Spleen (tissue), 11 donors: ENCODE data around the gene SOAT2. TPM values are rescaled to one million over a fixed set of nuclear protein-coding genes. Genes with fewer than 3 reads are reported as not detected.

ENCODE experiments used
- DNase-seq: peaks from one replicate; pipeline ENCODE4 v3.0.0-alpha.2; 2020
- H3K27ac ChIP-seq, 8 donors: fragments of 200-600 bp; sonication (generic) in 7 of 8; 1 replicate in 4 of 8; 2 replicates in 4 of 8; pipeline versions ENCODE4 v1.5.0 to v1.8.0; 2016 to 2021; ENCODE audit warnings: inconsistent platforms in 4 of 8, mild to moderate bottlenecking in 4 of 8, moderate library complexity in 1 of 8
- H3K27me3 ChIP-seq, 7 donors: fragments of 200-600 bp; sonication (generic) in 6 of 7; replicated peaks in 1 of 7; 1 replicate in 4 of 7; 2 replicates in 3 of 7; pipeline versions ENCODE4 v1.5.0 to v1.8.0; 2016 to 2021; ENCODE audit warnings: inconsistent platforms in 3 of 7, mild to moderate bottlenecking in 1 of 7
- H3K36me3 ChIP-seq, 6 donors: fragments of 200-600 bp; sonication (generic) in 5 of 6; 1 replicate in 4 of 6; 2 replicates in 2 of 6; pipeline versions ENCODE4 v1.5.0 to v1.8.0; 2016 to 2021; ENCODE audit warnings: inconsistent platforms in 2 of 6
- H3K4me1 ChIP-seq, 6 donors: fragments of 200-600 bp; sonication (generic) in 5 of 6; 1 replicate in 3 of 6; 2 replicates in 3 of 6; pipeline versions ENCODE4 v1.5.0 to v1.8.0; 2016 to 2021; ENCODE audit warnings: inconsistent platforms in 3 of 6
- H3K4me3 ChIP-seq, 8 donors: fragments of 200-600 bp; sonication (generic) in 7 of 8; 1 replicate in 4 of 8; 2 replicates in 4 of 8; pipeline versions ENCODE4 v1.5.0 to v1.8.0; 2016 to 2021; ENCODE audit warnings: inconsistent platforms in 4 of 8, mild to moderate bottlenecking in 4 of 8, moderate library complexity in 2 of 8
- H3K9me3 ChIP-seq, 8 donors: fragments of 200-600 bp; sonication (generic) in 7 of 8; 1 replicate in 4 of 8; 2 replicates in 4 of 8; pipeline versions ENCODE4 v1.5.0 to v1.8.0; 2016 to 2021; ENCODE audit warnings: inconsistent platforms in 4 of 8
- CTCF ChIP-seq, 11 experiments: fragments of 200-600 bp in 7 of 11; fragments of 450-650 bp in 4 of 11; sonication (generic) in 4 of 11; IDR thresholded peaks in 8 of 11; conservative IDR thresholded peaks in 3 of 11; 1 replicate in 7 of 11; 2 replicates in 4 of 11; pipeline versions ENCODE4 v1.4.0 to v1.8.0; 2016 to 2021; ENCODE audit warnings: antibody characterized with exemption in 11 of 11, inconsistent platforms in 4 of 11, mild to moderate bottlenecking in 1 of 11
- POLR2A ChIP-seq, 3 donors: fragments of 450-650 bp; IDR thresholded peaks; one replicate each; pipeline ENCODE4 v1.5.1; 2017; ENCODE audit warnings: antibody characterized with exemption in 3 of 3, mild to moderate bottlenecking in 1 of 3
- POLR2AphosphoS5 ChIP-seq, 3 donors: sonication (generic); formaldehyde crosslinking; IDR thresholded peaks; one replicate each; pipeline ENCODE4 v1.5.1; 2017; ENCODE audit warnings: antibody characterized with exemption in 3 of 3
- WGBS, 5 donors: extraction: QIAGEN DNeasy Blood & Tissue Kit in 3 of 5; methylation state at CpG; one replicate each; pipeline versions ENCODE4 v1.1.5 to v1.1.7; 2013 to 2018; 5-methylcytosine and 5-hydroxymethylcytosine counted together
- intact Hi-C: fragments of 100-400 bp; cut with DNase I; formaldehyde crosslinking; loops from one replicate; pipeline ENCODE4 v1.15.0; 2023; ENCODE audit warnings: low total_unique reads
- polyA plus RNA-seq, 3 donors: library from polyadenylated mRNA; stranded (reverse); fragments of 200-250 nt; gene quantifications; one replicate each; pipeline ENCODE4 v1.2.1, GENCODE V29; 2013
- total RNA-seq, 7 donors: library from RNA; depleted of rRNA in 3 of 7; stranded (reverse); fragments of >200 nt in 3 of 7; fragmentation: NEBNext Ultra II Directional in 4 of 7; extraction: Animal tissue kit (Norgen Biotek cat#: 25700) in 4 of 7; gene quantifications; one replicate each; pipeline versions ENCODE4 v1.1.0 to v1.2.1, GENCODE V29; 2016 to 2021
- donor health status: healthy with polysubstance abuse.
- donor health status: DM: no; HTN: no; CAD: no; lungs with moderate emphysema.
- donor health status: DM: no; HTN: no; CAD: no.
- donor health status: Bipolar disorder and iron deficiency.
- donor health status: healthy.
- donor health status: DM: no; HTN: no; CAD: no.
- donor health status: DM: yes; HTN: yes; CAD: no.

Gene SOAT2
- total and polyA plus RNA-seq, 10 donors: 0.37 to 2.2 (median 0.56) TPM; not detected in 1

GRCh38 chr12:53074999-53075370 lies 28.3 kb upstream of the SOAT2 start:
- no peak overlapping the region for H3K4me3 ChIP-seq
- H3K27ac ChIP-seq: peak overlapping the region in 4 of 8 donors; percentile 68 to 94 (median 74)
- 96 to 100% (median 98%) methylated on average over 3 of the region's 3 CpGs for WGBS, 5 donors
- TF ChIP-seq CTCF (IDR thresholded peaks at IDR 0.05 in 8 of 11, conservative IDR thresholded peaks at IDR 0.05 in 3 of 11) (no peak), POLR2AphosphoS5 (IDR thresholded peaks at IDR 0.05) (no peak)
- H3K9me3 ChIP-seq: no peaks in the 10 kb centered on the region
- DNase-seq: no peak
- H3K4me1 ChIP-seq: peaks cover 33 to 97% (median 71%) of the 10 kb centered on the region in 6 donors
- intact Hi-C loops: loop anchor here (10.0 kb wide), 1 partner anchor 130 kb away; the partner anchor contains the start of gene ITGB7
- no peaks in the 10 kb centered on the region for H3K27me3 ChIP-seq
- H3K36me3 ChIP-seq: peaks cover 0 to 78% (median 34%) of the 10 kb centered on the region in 6 donors

GRCh38 chr12:53076461-53076860 lies 26.8 kb upstream of the SOAT2 start:
- no peak for DNase-seq
- peaks cover 29 to 88% (median 60%) of the 10 kb centered on the region in 6 donors for H3K4me1 ChIP-seq
- TF ChIP-seq POLR2A (IDR thresholded peaks at IDR 0.05): no peak
- TF ChIP-seq POLR2AphosphoS5 (IDR thresholded peaks at IDR 0.05): no peak
- TF ChIP-seq CTCF (IDR thresholded peaks at IDR 0.05 in 8 of 11, conservative IDR thresholded peaks at IDR 0.05 in 3 of 11): no peak
- WGBS, 5 donors: 85 to 98% (median 94%) methylated on average over 3 of the region's 3 CpGs
- no peaks in the 10 kb centered on the region for H3K9me3 ChIP-seq
- peaks cover 0 to 63% (median 30%) of the 10 kb centered on the region in 6 donors for H3K36me3 ChIP-seq
- no peaks in the 10 kb centered on the region for H3K27me3 ChIP-seq
- intact Hi-C loops: loop anchor here (10.0 kb wide), 1 partner anchor 128 kb away; the partner anchor contains the start of gene ITGB7
- H3K27ac ChIP-seq: peak overlapping the region in 5 of 8 donors; percentile 2 to 94 (median 68)
- H3K4me3 ChIP-seq: no peak overlapping the region

GRCh38 chr12:53077030-53077429 lies 26.3 kb upstream of the SOAT2 start:
- WGBS, 5 donors: 93 to 99% (median 97%) methylated on average over 8 of the region's 8 CpGs
- H3K9me3 ChIP-seq: no peaks in the 10 kb centered on the region
- DNase-seq: no peak
- peak overlapping the region in 2 of 8 donors; percentile 36 to 94 for H3K27ac ChIP-seq
- H3K4me3 ChIP-seq: no peak overlapping the region
- H3K27me3 ChIP-seq: no peaks in the 10 kb centered on the region
- intact Hi-C loops: loop anchor here (10.0 kb wide), 1 partner anchor 128 kb away; the partner anchor contains the start of gene ITGB7
- no peak for TF ChIP-seq POLR2AphosphoS5 (IDR thresholded peaks at IDR 0.05)
- no peak for TF ChIP-seq CTCF (IDR thresholded peaks at IDR 0.05 in 8 of 11, conservative IDR thresholded peaks at IDR 0.05 in 3 of 11)
- TF ChIP-seq POLR2A (IDR thresholded peaks at IDR 0.05): no peak
- peaks cover 23 to 82% (median 54%) of the 10 kb centered on the region in 6 donors for H3K4me1 ChIP-seq
- H3K36me3 ChIP-seq: peaks cover 0 to 58% (median 29%) of the 10 kb centered on the region in 6 donors

GRCh38 chr12:53078425-53079225 lies 24.7 kb upstream of the SOAT2 start:
- intact Hi-C loops: loop anchor here (10.0 kb wide), 1 partner anchor 126 kb away; the partner anchor contains the start of gene ITGB7
- 21 to 56% (median 23%) methylated on average over 10 to 25 of the region's 25 CpGs for WGBS, 5 donors
- no peaks in the 10 kb centered on the region for H3K27me3 ChIP-seq
- DNase-seq: no peak
- peaks cover 13 to 66% (median 40%) of the 10 kb centered on the region in 6 donors for H3K4me1 ChIP-seq
- H3K9me3 ChIP-seq: no peaks in the 10 kb centered on the region
- H3K4me3 ChIP-seq: peak overlapping the region; percentile 67 to 85 (median 77)
- H3K36me3 ChIP-seq: peaks cover 0 to 42% (median 28%) of the 10 kb centered on the region in 6 donors
- peak overlapping the region; percentile 76 to 95 (median 92) for H3K27ac ChIP-seq
- TF ChIP-seq POLR2AphosphoS5 (IDR thresholded peaks at IDR 0.05): no peak
- TF ChIP-seq POLR2A (IDR thresholded peaks at IDR 0.05): no peak
- TF ChIP-seq CTCF (IDR thresholded peaks at IDR 0.05 in 8 of 11, conservative IDR thresholded peaks at IDR 0.05 in 3 of 11): peak in 2 of 11 experiments; percentile 5 to 6
